CD4-positive, alpha-beta T cell treated with Interleukin-17A for 1 hour (primary cell): ENCODE data around the gene HCFC1.
A peak's percentile ranks its signal among the peaks of the same experiment; 100 is the strongest.

Experiments used
- DNase-seq: peaks from one replicate; pipeline ENCODE4 v3.0.0-alpha.2; 2020

The HCFC1 gene

DNA sequence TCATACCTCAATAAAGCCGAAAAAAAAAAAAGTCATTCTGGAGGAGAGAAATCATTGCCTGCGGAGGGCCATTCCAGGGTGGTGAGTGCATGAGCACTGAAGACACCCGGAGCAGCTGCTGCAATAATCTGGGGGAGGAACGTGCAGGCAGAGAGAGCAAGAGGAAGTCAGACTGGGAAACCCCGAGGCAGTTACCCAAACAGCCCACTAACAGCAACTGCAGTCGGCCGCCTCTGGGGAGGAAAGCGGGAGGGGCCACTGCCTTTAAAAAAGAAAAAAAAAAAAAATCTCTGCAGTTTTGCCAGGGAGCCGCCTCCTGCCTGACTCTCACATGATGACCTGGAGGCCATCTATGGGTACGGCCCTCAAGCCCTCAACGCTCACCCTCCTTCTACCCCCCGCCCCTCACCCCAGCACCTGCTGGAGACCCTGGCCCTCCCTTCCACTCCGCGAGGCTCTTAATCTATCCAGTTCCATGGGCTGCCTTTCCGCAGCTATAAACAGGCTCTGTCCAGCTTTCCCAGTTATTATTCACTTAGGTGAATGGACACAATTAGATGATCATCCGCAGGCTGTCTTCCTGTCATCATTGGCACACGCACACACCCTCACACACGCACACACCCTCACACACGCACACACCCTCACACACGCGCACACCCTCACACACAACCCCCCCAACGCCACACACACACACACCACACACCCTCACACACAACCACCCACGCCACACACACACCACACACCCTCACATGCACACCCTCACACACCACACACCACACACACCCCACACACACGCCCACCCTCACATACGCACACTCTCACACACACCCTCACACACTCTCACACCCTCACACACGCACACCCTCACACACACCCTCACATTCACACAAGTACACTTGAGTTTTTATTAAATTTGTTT lies 70.5 kb downstream of the HCFC1 start:
- peak; percentile 75 for DNase-seq

GRCh38 chrX:153897899-153898298 lies 73.7 kb downstream of the HCFC1 start:
- DNase-seq = no peak
